IMR-90 (cell line): Measurements from ENCODE around the gene ZNF138. TPM values are rescaled to one million over a fixed set of nuclear protein-coding genes. Genes with fewer than 3 reads are reported as not detected.

Experiments used
- ATAC-seq: fragments of 200-7000 bp; cut with Tn5 transposase; 2 replicates; pipeline ENCODE4 v1.9.1; 2020; ENCODE audit warnings: low read depth, mild to moderate bottlenecking, moderate library complexity
- BruUV-seq: library from RNA; stranded (reverse); fragments of 400-500 nt; replicated peaks from 2 replicates; lab custom pipeline; 2021; lab: Mats Ljungman, UMichigan
- CTCF ChIA-PET: fragments of 300-600 bp; formaldehyde crosslinking; extraction: SDS; loops from one replicate; lab custom pipeline; 2021; ENCODE audit warnings: antibody characterized with exemption; lab: Yijun Ruan, JAX
- POLR2A ChIA-PET: fragments of 300-600 bp; sonication (Branson Sonifier 250); formaldehyde crosslinking; loops from one replicate; lab custom pipeline; 2022; ENCODE audit warnings: antibody characterized with exemption; ENCODE audit not compliant: unreplicated experiment; lab: Charles Lee
- DNase-seq: peaks from one replicate; pipeline ENCODE4 v3.0.0; 2013
- H2AFZ ChIP-seq: replicated peaks from 2 replicates; pipeline ENCODE3; 2013; ENCODE audit warnings: low read length, mild to moderate bottlenecking; ENCODE audit not compliant: poor library complexity
- H2AK5ac ChIP-seq: 2 replicates; pipeline ENCODE4 v1.6.1; 2013; ENCODE audit warnings: low read depth, low read length, inconsistent platforms
- H2AK9ac ChIP-seq: replicated peaks from 2 replicates; pipeline ENCODE3; 2013; ENCODE audit warnings: mild to moderate bottlenecking, low read depth, low read length, moderate library complexity; ENCODE audit not compliant: poor library complexity
- H2BK120ac ChIP-seq: 2 replicates; pipeline ENCODE4 v1.6.1; 2013; ENCODE audit warnings: low read depth, low read length, inconsistent platforms
- H2BK15ac ChIP-seq: 3 replicates; pipeline ENCODE4 v1.6.1; 2013; ENCODE audit warnings: low read depth, low read length, inconsistent platforms
- H2BK20ac ChIP-seq: 2 replicates; pipeline ENCODE4 v1.6.1; 2013; ENCODE audit warnings: low read depth, mild to moderate bottlenecking, inconsistent platforms, low read length, moderate library complexity
- H2BK5ac ChIP-seq: 2 replicates; pipeline ENCODE4 v1.6.1; 2013; ENCODE audit warnings: mild to moderate bottlenecking, low read depth, low read length, inconsistent platforms; ENCODE audit not compliant: poor library complexity, severe bottlenecking
- H3K14ac ChIP-seq: replicated peaks from 2 replicates; pipeline ENCODE4 v1.6.1; 2013; ENCODE audit warnings: low read depth, low read length, inconsistent platforms
- H3K18ac ChIP-seq: 2 replicates; pipeline ENCODE4 v1.6.1; 2013; ENCODE audit warnings: low read depth, low read length, control low read depth
- H3K23ac ChIP-seq: 2 replicates; pipeline ENCODE4 v1.6.1; 2013; ENCODE audit warnings: low read depth, low read length, inconsistent platforms
- H3K27ac ChIP-seq: 2 replicates; pipeline ENCODE4 v1.5.1; 2013; ENCODE audit warnings: mild to moderate bottlenecking, control low read depth, low read length; ENCODE audit not compliant: insufficient read depth
- H3K27me3 ChIP-seq: 2 replicates; pipeline ENCODE4 v1.6.1; 2013; ENCODE audit warnings: low read length; ENCODE audit not compliant: control insufficient read depth, insufficient read depth
- H3K36me3 ChIP-seq: 2 replicates; pipeline ENCODE4 v1.6.1; 2013; ENCODE audit warnings: low read length, mixed read lengths; ENCODE audit not compliant: control insufficient read depth, insufficient read depth
- H3K4ac ChIP-seq: 2 replicates; pipeline ENCODE4 v1.6.1; 2013; ENCODE audit warnings: low read depth, low read length, inconsistent platforms
- H3K4me1 ChIP-seq: 2 replicates; pipeline ENCODE4 v1.6.1; 2013; ENCODE audit warnings: low read length, mixed read lengths; ENCODE audit not compliant: control insufficient read depth, insufficient read depth
- H3K4me2 ChIP-seq: 2 replicates; pipeline ENCODE4 v1.6.1; 2013; ENCODE audit warnings: low read depth, mild to moderate bottlenecking, control low read depth, low read length, moderate library complexity
- H3K4me3 ChIP-seq: 2 replicates; pipeline ENCODE4 v1.5.1; 2013; ENCODE audit warnings: low read depth, mild to moderate bottlenecking, control low read depth, low read length, moderate library complexity; ENCODE audit not compliant: insufficient read depth
- H3K56ac ChIP-seq: 2 replicates; pipeline ENCODE4 v1.6.1; 2013; ENCODE audit warnings: low read length, inconsistent platforms; ENCODE audit not compliant: insufficient read depth; ENCODE audit errors: extremely low read depth
- H3K79me1 ChIP-seq, 2 experiments: 2 replicates each; pipeline ENCODE4 v1.6.1; 2013; ENCODE audit warnings: low read length in 2 of 2, inconsistent platforms in 1 of 2, low read depth in 1 of 2
- H3K9ac ChIP-seq: 2 replicates; pipeline ENCODE4 v1.6.1; 2013; ENCODE audit warnings: low read depth, low read length, control low read depth
- H3K9me1 ChIP-seq: 2 replicates; pipeline ENCODE4 v1.6.1; 2013; ENCODE audit warnings: low read length, inconsistent platforms; ENCODE audit not compliant: insufficient read depth
- H3K9me3 ChIP-seq: 2 replicates; pipeline ENCODE4 v1.6.1; 2013; ENCODE audit warnings: low read length; ENCODE audit not compliant: control insufficient read depth, insufficient read depth
- H4K20me1 ChIP-seq: 2 replicates; pipeline ENCODE4 v1.6.1; 2013; ENCODE audit warnings: low read length, inconsistent platforms; ENCODE audit not compliant: insufficient read depth
- H4K5ac ChIP-seq: 2 replicates; pipeline ENCODE4 v1.6.1; 2013; ENCODE audit warnings: mild to moderate bottlenecking, low read depth, low read length, control low read depth
- H4K8ac ChIP-seq, 2 experiments: 2 replicates each; pipeline ENCODE4 v1.6.1; 2013; ENCODE audit warnings: low read depth in 2 of 2, low read length in 2 of 2, control low read depth in 1 of 2, inconsistent platforms in 1 of 2
- H4K91ac ChIP-seq: 2 replicates; pipeline ENCODE4 v1.6.1; 2013; ENCODE audit warnings: low read depth, low read length, inconsistent platforms; ENCODE audit not compliant: insufficient read depth
- CEBPB ChIP-seq: IDR thresholded peaks from 2 replicates; pipeline ENCODE4 v1.6.1; 2012; ENCODE audit warnings: low read depth, low read length, improper control_type of control experiment
- CTCF ChIP-seq: conservative IDR thresholded peaks from 2 replicates; pipeline ENCODE4 v1.5.1; 2012; ENCODE audit warnings: mild to moderate bottlenecking, low read depth, low read length, improper control_type of control experiment
- FOS ChIP-seq: fragments of 150-350 bp; IDR thresholded peaks from 2 replicates; pipeline ENCODE4 v1.6.1; 2016; ENCODE audit warnings: low read depth, low read length
- MAFK ChIP-seq: IDR thresholded peaks from 2 replicates; pipeline ENCODE4 v1.6.1; 2012; ENCODE audit warnings: low read depth, low read length, improper control_type of control experiment
- MXI1 ChIP-seq: IDR thresholded peaks from 2 replicates; pipeline ENCODE4 v1.6.1; 2012; ENCODE audit warnings: low read depth, mild to moderate bottlenecking, low read length, moderate library complexity, borderline replicate concordance
- NFE2L2 ChIP-seq: fragments of 150-350 bp; IDR thresholded peaks from 2 replicates; pipeline ENCODE4 v1.6.1; 2016; ENCODE audit warnings: low read depth, mild to moderate bottlenecking, low read length
- USF2 ChIP-seq: fragments of 150-350 bp; IDR thresholded peaks from 2 replicates; pipeline ENCODE4 v1.6.1; 2017; ENCODE audit warnings: mild to moderate bottlenecking, antibody characterized with exemption, low read length, low read depth
- WGBS, 2 experiments: methylation state at CpG; one replicate each; pipeline versions ENCODE4 v1.1.5 to v1.1.7; 2013; ENCODE audit warnings: missing lambda C conversion rate in 2 of 2; ENCODE audit not compliant: insufficient read length in 1 of 2; ENCODE audit errors: extremely low coverage in 2 of 2; 5-methylcytosine and 5-hydroxymethylcytosine counted together
- dilution Hi-C: fragments of 300-500 bp; cut with HindIII; formaldehyde crosslinking; loops from one replicate; pipeline ENCODE4 v1.14.3; 2018; ENCODE audit warnings: low sequenced_read_pairs; ENCODE audit not compliant: unreplicated experiment
- in situ Hi-C: fragments of 300-500 bp; cut with MboI; formaldehyde crosslinking; loops from 3 replicates; pipeline ENCODE4 v1.14.3; 2019; ENCODE audit warnings: low sequenced_read_pairs, inconsistent platforms, mixed read lengths
- intact Hi-C: fragments of 100-400 bp; cut with micrococcal nuclease; formaldehyde crosslinking; loops from 2 replicates; pipeline ENCODE4 v1.10.0; 2022
- polyA plus RNA-seq, 3 experiments: library from polyadenylated mRNA; depleted of rRNA; stranded (reverse); fragments of >200 nt; gene quantifications; 2 replicates each; pipeline ENCODE4 v1.2.3, GENCODE V29; 2012; ENCODE audit warnings: low replicate concordance in 1 of 3
- total RNA-seq: library from RNA; depleted of rRNA; stranded (reverse); fragments of >200 nt; gene quantifications from 2 replicates; pipeline ENCODE4 v1.2.3, GENCODE V29; 2012

Gene ZNF138
- total and polyA plus RNA-seq, 2 of the 4 experiments (the other 2 are of a cell fraction) = 3.2 to 3.6 TPM

GRCh38 chr7:64795176-64795575, 948 bp downstream of the ZNF138 start:
- H2BK20ac ChIP-seq = no peak overlapping the region
- H3K18ac ChIP-seq = no peak overlapping the region
- no peak overlapping the region for H2BK15ac ChIP-seq
- POLR2A ChIA-PET = no interaction called here
- H3K4me2 ChIP-seq = peak overlapping the region; percentile 61; the same call in 1 of the 2 replicates
- H2BK120ac ChIP-seq = no peak overlapping the region
- no CpG with 5 or more reads among the region's 1 CpG for WGBS, 2 experiments
- no peak overlapping the region for H3K27ac ChIP-seq
- BruUV-seq = no TSS peak
- H3K23ac ChIP-seq = no peak overlapping the region
- 0 out of 2 replicates have a peak overlapping the region, but pooled peaks have one; percentile 90 for H3K4me3 ChIP-seq
- no peaks in the 10 kb centered on the region for H4K20me1 ChIP-seq
- no peak overlapping the region for H4K8ac ChIP-seq
- ATAC-seq (no peak), DNase-seq (no peak)
- H2AK9ac ChIP-seq = no peak overlapping the region
- H2AK5ac ChIP-seq = no peak overlapping the region
- no peak overlapping the region for H4K91ac ChIP-seq
- no peak overlapping the region for H2BK5ac ChIP-seq
- H3K79me1 ChIP-seq = peaks cover 8 to 17% of the 10 kb centered on the region in 2 experiments; a peak in 3 of 4 replicates
- H3K56ac ChIP-seq = no peak overlapping the region
- no peak overlapping the region for H3K14ac ChIP-seq
- H3K36me3 ChIP-seq = peaks cover 2% of the 10 kb centered on the region
- CTCF ChIA-PET = no interaction called here
- intact Hi-C loops (loop anchor here (5.0 kb wide), 1 partner anchor 107 kb away; the partner anchor contains the start of gene ZNF273), dilution Hi-C loops (no loop called here), in situ Hi-C loops (no loop called here)
- no peaks in the 10 kb centered on the region for H3K4me1 ChIP-seq
- H3K9me1 ChIP-seq = no peaks in the 10 kb centered on the region
- H2AFZ ChIP-seq = no peak overlapping the region
- H4K5ac ChIP-seq = no peak overlapping the region
- no peaks in the 10 kb centered on the region for H3K9me3 ChIP-seq
- TF ChIP-seq NFE2L2 = no peak
- TF ChIP-seq USF2 = no peak
- no peak for TF ChIP-seq FOS
- TF ChIP-seq MAFK = no peak
- no peak for TF ChIP-seq CTCF
- no peak for TF ChIP-seq CEBPB
- no peak for TF ChIP-seq MXI1
- H3K27me3 ChIP-seq = no peaks in the 10 kb centered on the region
- H3K4ac ChIP-seq = no peak overlapping the region
- H3K9ac ChIP-seq = no peak overlapping the region
